Heart left ventricle (tissue), 16 donors: ENCODE measurements around the gene CNOT1. TPM values are rescaled to one million over a fixed set of nuclear protein-coding genes. Genes with fewer than 3 reads are reported as not detected.

Source experiments
- ATAC-seq, 4 donors: fragments of 200-7000 bp; cut with Tn5 transposase; one replicate each; pipeline ENCODE4 v1.9.1; 2020 to 2022; ENCODE audit warnings: moderate library complexity in 4 of 4, mild to moderate bottlenecking in 3 of 4, moderate number of reproducible peaks in 1 of 4
- DNase-seq, 5 donors: peaks; one replicate each; pipeline ENCODE4 v3.0.0-alpha.2; 2020
- H3K27ac ChIP-seq, 12 donors: fragments of 200-600 bp; sonication (generic) in 4 of 12; one replicate each; pipeline versions ENCODE4 v1.5.0 to v1.8.0; 2016 to 2022; ENCODE audit warnings: mild to moderate bottlenecking in 2 of 12
- H3K27me3 ChIP-seq, 9 donors: fragments of 200-600 bp; sonication (generic) in 2 of 9; one replicate each; pipeline versions ENCODE4 v1.5.1 to v1.8.0; 2016 to 2022; ENCODE audit warnings: mild to moderate bottlenecking in 3 of 9
- H3K36me3 ChIP-seq, 9 donors: fragments of 200-600 bp; sonication (generic) in 2 of 9; one replicate each; pipeline versions ENCODE4 v1.5.0 to v1.8.0; 2018 to 2022; ENCODE audit warnings: mild to moderate bottlenecking in 2 of 9
- H3K4me1 ChIP-seq, 12 donors: fragments of 200-600 bp; sonication (generic) in 4 of 12; one replicate each; pipeline versions ENCODE4 v1.5.0 to v1.8.0; 2016 to 2022; ENCODE audit warnings: mild to moderate bottlenecking in 3 of 12
- H3K4me3 ChIP-seq, 12 donors: fragments of 200-600 bp; sonication (generic) in 4 of 12; one replicate each; pipeline versions ENCODE4 v1.5.0 to v1.8.0; 2017 to 2022; ENCODE audit warnings: mild to moderate bottlenecking in 9 of 12, moderate library complexity in 4 of 12
- H3K9me3 ChIP-seq, 12 donors: fragments of 200-600 bp; sonication (generic) in 4 of 12; one replicate each; pipeline versions ENCODE4 v1.5.0 to v1.8.0; 2016 to 2022; ENCODE audit warnings: mild to moderate bottlenecking in 1 of 12
- CTCF ChIP-seq, 12 donors: fragments of 200-600 bp; sonication (generic) in 4 of 12; IDR thresholded peaks; one replicate each; pipeline versions ENCODE4 v1.5.0 to v1.8.0; 2018 to 2022; ENCODE audit warnings: antibody characterized with exemption in 12 of 12, mild to moderate bottlenecking in 5 of 12
- POLR2A ChIP-seq, 2 donors: fragments of 450-650 bp; IDR thresholded peaks; one replicate each; pipeline ENCODE4 v1.6.1; 2017; ENCODE audit warnings: antibody characterized with exemption in 2 of 2, mild to moderate bottlenecking in 2 of 2, moderate library complexity in 2 of 2
- WGBS, 4 donors: extraction: QIAGEN DNeasy Blood & Tissue Kit in 2 of 4; methylation state at CpG; one replicate each; pipeline versions ENCODE4 v1.1.5 to v1.1.7; 2013 to 2018; 5-methylcytosine and 5-hydroxymethylcytosine counted together
- intact Hi-C, 10 donors: fragments of 100-400 bp; cut with DNase I; formaldehyde crosslinking; loops; one replicate each; pipeline versions ENCODE4 v1.11.1 to v1.14.2; 2022
- polyA plus RNA-seq, 2 donors: library from polyadenylated mRNA; stranded (reverse); fragments of 200-250 nt; gene quantifications; one replicate each; pipeline ENCODE4 v1.2.3, GENCODE V29; 2013
- total RNA-seq, 9 donors: library from RNA; depleted of rRNA in 2 of 9; stranded (reverse); fragments of >200 nt in 2 of 9; fragmentation: NEBNext Ultra II Directional in 3 of 9; extraction: Animal tissue kit (Norgen Biotek cat#: 25700) in 3 of 9; gene quantifications; one replicate each; pipeline versions ENCODE4 v1.1.0 to v1.2.4, GENCODE V29; 2016 to 2023
- donor health status: ischemic (EF 13 %, LVEDD 7.1; RV severe dilation, severe dysfunction).
- donor health status: healthy with polysubstance abuse.
- donor health status: DM: no; HTN: yes; CAD: no.
- donor health status: DM: no; HTN: no; CAD: no.
- donor health status: ischemic (EF 25% LVEDD 6.9; RV normal size, moderate dysfunction).
- donor health status: ischemic (EF 25% LVEDD 5.7; RV mildly dilated, moderate dysfunction).
- donor health status: healthy.
- donor health status: DM: yes; HTN: yes; CAD: no.
- donor health status: ischemic (EF 35%, LVEDD 5.7; RV mildly dilated, moderate dysfunction).
- donor health status: nonischemic (EF 11% LVEDD 7.7; RV severe dilation, severe dysfunction).
- donor health status: DM: yes; HTN: yes; CAD: no.
- donor health status: PGD.
- donor health status: ischemic (EF 29% LVEDD 5.4; RV normal size, mild dysfunction).
- donor health status: nonischemic (EF 23%, LVEDD 6.1; RV moderate dilation, normal function).

Gene CNOT1
- total and polyA plus RNA-seq, 11 donors, result 21.2 to 110 (median 81.1) TPM

GRCh38 chr16:58488531-58488930 is 141.1 kb downstream of the CNOT1 start:
- Histone ChIP-seq H3K9me3 (no peaks in the 10 kb centered on the region), H3K4me1 (peaks cover 0 to 76% (median 36%) of the 10 kb centered on the region in 12 donors), H3K36me3 (peaks cover 0 to 13% (median 0%) of the 10 kb centered on the region in 9 donors), H3K27me3 (no peaks in the 10 kb centered on the region), H3K27ac (peak overlapping the region in 10 of 12 donors; percentile 50 to 78 (median 68)), H3K4me3 (no peak overlapping the region)
- TF ChIP-seq CTCF (IDR thresholded peaks at IDR 0.05) (no peak), POLR2A (IDR thresholded peaks at IDR 0.05) (no peak)
- peak in 1 of 4 donors; percentile 6 for ATAC-seq
- DNase-seq, result peak in 1 of 5 donors; percentile 25
- intact Hi-C loops, result loop anchor here in 8 of 10 donors (2.0 to 10.0 kb wide), 8 partner anchors 76 to 464 kb away; partner anchors contain the start of genes GINS3 (in 3 of the 8), MMP15 (in 2 of the 8), CFAP20 (in 1 of the 8) and CSNK2A2 (in 1 of the 8)
- 51 to 56% (median 53%) methylated on average over 3 of the region's 3 CpGs for WGBS, 4 donors

- Histone ChIP-seq H3K4me1 (peaks cover 0 to 76% (median 35%) of the 10 kb centered on the region in 12 donors), H3K27me3 (no peaks in the 10 kb centered on the region), H3K9me3 (no peaks in the 10 kb centered on the region), H3K36me3 (peaks cover 0 to 15% (median 0%) of the 10 kb centered on the region in 9 donors), H3K4me3 (peak overlapping the region in 9 of 12 donors; percentile 15 to 39 (median 28)), H3K27ac (peak overlapping the region; percentile 6 to 80 (median 68))
- WGBS, 4 donors, result 16 to 26% (median 18%) methylated on average over 26 to 43 of the region's 43 CpGs
- intact Hi-C loops, result loop anchor here (1.0 to 10.0 kb wide), 12 partner anchors 23 to 463 kb away; partner anchors contain the start of genes GINS3 (in 3 of the 10), MMP15 (in 2 of the 10), CFAP20 (in 1 of the 10) and CSNK2A2 (in 1 of the 10)
- ATAC-seq, result peak; percentile 44 to 82 (median 73)
- peak; percentile 87 to 94 (median 92) for DNase-seq
- TF ChIP-seq POLR2A (IDR thresholded peaks at IDR 0.05) (peak in 1 of 2 donors; percentile 16), CTCF (IDR thresholded peaks at IDR 0.05) (peak; percentile 89 to 99 (median 94))
These were observed 141.9 kb downstream of the CNOT1 start for GRCh38 chr16:58487566-58488351.

GRCh38 chr16:58485184-58485887 is 144.3 kb downstream of the CNOT1 start:
- Histone ChIP-seq H3K27ac (peak overlapping the region in 10 of 12 donors; percentile 36 to 81 (median 72)), H3K4me3 (no peak overlapping the region), H3K9me3 (no peaks in the 10 kb centered on the region), H3K27me3 (no peaks in the 10 kb centered on the region), H3K36me3 (peaks cover 0 to 6% (median 0%) of the 10 kb centered on the region in 9 donors), H3K4me1 (peaks cover 0 to 79% (median 49%) of the 10 kb centered on the region in 12 donors)
- TF ChIP-seq CTCF (IDR thresholded peaks at IDR 0.05), result no peak
- no peak for TF ChIP-seq POLR2A (IDR thresholded peaks at IDR 0.05)
- ATAC-seq (peak; percentile 40 to 62 (median 54)), DNase-seq (no peak)
- 27 to 40% (median 36%) methylated on average over 10 to 11 of the region's 11 CpGs for WGBS, 4 donors
- intact Hi-C loops, result loop anchor here in 5 of 10 donors (1.0 to 10.0 kb wide), 6 partner anchors 73 to 461 kb away; partner anchors contain the start of genes GINS3 (in 3 of the 5), MMP15 (in 2 of the 5), CFAP20 (in 1 of the 5) and CSNK2A2 (in 1 of the 5)
